NCI-H1092 treated with DMSO at 0.1 percent for 48 hours (cell line): Measurements from ENCODE around the gene LAMA5.

Source experiments
- DNase-seq: peaks from one replicate; lab custom pipeline; 2025; lab: John Stamatoyannopoulos, UW

The LAMA5 gene

GRCh38 chr20:62357187-62357667 is 9.9 kb downstream of the LAMA5 start:
- no peak for DNase-seq

DNA sequence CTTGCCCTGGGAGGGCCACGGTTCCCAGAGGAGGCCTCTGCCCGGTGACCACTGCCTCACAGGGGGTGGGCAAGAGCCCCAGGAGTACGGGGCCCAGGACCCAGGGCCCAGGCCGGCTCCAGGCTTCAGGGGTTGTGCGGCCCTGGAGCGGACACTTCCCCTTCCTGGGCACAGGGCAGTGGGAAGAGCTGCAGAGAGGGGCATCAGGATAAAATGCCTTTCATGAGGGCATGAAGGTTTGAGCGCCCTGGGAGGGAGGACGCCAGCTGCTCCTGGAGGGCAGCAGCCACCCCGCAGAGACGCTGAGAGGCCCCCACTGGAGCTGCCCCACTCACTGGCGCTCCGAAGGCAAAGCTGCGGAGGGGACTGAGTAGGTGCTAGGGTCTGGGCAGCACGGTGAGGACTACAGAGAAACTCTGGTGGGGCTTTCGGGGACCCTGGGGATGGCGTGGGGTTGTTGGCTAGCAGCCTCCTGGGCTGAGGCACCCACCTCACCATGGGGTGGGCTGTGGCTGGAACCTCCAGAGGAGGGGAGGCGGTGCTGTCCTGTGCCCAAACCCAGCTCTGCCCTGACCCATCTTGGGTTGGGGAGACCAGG is 10.4 kb downstream of the LAMA5 start:
- DNase-seq: no peak

DNA sequence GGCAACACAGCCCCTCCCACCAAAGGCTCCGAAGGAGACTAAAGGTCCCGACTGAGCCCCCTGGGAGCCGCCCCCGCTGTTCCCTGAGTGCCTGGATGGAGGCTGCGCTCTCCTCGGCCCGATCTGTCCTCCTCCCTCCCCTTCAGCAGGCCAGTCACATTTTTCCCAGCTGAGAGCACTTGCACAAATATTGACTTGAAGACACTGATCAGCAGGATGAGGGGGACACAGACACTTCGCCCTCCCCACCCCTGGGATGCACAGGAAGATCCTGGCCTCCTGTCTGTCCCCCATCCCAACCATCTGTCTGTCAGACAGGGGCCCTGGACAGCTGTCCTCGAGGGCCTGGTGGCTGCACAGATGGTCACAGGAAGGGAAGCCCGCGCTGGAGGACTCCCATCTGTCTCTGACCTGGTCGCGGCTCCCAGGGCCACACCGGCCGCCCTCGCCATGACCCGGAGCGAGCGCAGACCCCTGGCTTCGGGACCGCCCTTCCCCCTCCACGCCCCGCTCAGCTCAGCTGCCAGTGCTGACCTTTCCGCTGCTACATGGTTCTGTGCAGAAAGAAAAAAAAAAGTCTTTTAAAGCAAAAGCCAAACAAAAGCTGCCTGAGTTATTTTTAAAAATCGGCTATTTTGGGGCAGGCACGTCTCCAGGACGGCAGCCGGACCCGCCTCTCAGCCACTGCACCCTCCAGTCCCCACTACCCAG is 11.1 kb downstream of the LAMA5 start:
- no peak for DNase-seq

DNA sequence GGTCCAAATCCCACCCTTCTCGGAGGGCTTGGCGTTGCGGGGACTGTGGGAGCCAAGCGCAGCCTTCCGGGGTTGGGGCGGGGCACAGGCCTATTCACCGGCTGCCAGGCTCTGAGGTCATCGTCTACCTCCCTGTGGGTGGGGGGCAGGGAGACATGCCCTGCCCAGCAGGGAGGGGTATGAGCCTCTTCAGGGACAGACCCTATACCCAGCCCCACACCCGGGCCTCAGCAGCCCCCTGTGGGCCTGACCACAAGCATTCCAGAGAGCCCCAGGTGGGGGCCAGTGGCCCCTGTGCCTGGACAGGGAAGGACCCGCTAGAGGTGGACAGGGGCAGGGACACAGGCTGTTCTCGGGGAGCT is 11.6 kb downstream of the LAMA5 start:
- DNase-seq: no peak

DNA sequence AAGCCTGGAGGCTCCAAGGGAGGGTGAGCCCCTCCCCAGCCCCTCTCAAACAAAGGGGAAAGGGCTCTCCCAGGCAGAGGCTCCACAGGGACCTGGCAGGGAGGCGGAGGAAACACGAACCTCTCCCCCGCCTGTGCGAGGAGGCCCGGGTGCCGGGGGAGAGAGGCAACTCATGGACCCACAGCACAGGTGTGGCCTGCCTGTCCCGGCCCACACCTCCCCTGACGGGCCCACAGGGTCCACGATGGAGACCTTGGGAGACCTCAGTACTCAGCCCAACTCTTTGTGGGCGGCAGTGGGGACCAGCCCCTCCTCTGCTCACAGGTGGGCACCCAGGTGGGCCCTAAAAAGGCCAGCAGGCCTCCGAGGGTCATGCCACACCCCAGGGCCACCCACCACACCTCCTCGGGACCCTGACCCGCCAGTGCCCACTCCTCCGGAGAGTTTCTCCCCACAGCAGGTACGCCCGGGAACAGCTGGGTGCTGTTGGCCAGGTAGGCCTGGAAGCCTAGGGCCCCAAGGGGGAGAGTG is 12.2 kb downstream of the LAMA5 start:
- DNase-seq: no peak

- no peak for DNase-seq
Observed at GRCh38 chr20:62354031-62354808, 12.9 kb downstream of the LAMA5 start.

- DNase-seq: no peak
Observed at GRCh38 chr20:62353289-62354030, 13.7 kb downstream of the LAMA5 start.

DNA sequence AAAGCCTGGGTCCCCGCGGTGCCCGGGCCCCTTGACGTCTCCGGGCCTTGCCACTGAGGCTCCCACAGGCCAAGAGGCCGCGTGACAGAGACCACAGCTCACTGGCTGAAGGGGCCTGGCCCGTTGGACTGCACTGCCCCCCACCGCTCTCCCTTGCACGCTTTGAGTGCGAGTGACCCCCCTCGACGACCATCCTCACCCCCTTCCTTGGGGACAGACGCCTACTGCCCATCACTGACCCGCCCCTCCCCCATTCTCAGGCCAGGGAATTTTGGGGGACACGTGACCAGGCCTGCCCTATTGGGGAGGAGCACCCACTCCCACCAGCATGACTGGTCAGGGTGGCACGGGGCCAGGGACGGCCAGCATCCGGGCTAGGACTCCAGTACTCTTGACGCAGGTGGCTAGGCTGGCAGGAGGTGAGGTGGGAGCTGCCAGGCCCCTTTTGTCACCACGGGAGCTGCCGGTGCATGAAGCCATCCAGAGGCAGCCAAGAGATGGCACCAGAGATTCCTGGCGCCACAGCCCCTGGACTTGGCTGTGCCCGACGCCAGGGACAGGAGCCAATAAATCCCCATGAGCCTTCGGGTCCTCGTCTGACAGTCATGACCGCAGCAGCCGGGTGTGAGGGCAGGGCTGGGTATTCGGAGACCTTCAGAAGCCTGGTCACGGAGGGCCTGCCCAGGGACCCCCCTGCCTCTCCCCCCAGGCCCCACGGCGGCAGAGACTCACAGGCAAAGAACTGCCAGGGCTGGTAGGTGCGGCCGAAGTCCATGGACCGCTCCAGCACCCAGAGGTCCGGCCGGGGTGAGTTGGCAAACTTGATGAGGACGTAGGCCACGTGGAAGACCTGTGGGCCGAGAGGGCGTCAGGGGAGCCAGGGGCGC is 14.5 kb downstream of the LAMA5 start:
- peak; percentile 80 for DNase-seq

GRCh38 chr20:62351469-62352401 is 15.4 kb downstream of the LAMA5 start:
- no peak for DNase-seq

GRCh38 chr20:62350629-62351422 is 16.3 kb downstream of the LAMA5 start:
- no peak for DNase-seq

DNA sequence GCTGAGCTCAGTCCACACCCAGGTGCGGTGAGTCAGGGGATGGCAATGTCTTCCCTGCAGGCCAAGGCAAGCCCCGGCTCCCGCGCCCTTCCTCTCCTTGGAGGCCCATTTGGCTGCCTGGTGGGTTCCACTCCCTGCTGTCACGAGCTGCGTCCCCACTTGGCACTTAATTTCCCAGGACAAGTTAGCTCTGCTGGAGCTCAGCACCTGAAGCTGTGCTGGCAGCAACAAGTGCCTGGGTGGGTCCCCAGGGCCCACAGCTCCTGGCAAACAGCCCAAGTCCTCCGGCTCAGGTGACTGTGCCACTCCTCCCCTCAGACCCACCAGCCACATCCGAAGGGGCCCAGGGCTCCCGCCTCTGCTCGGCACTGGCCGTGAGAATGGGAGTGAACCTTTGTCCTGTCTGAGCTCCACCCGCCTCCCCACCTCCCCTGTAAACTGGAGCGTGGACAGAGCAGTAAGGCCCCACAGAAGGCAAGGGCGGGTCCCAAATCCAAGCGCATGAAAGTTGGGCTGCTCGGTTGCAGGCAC is 16.9 kb downstream of the LAMA5 start:
- DNase-seq: peak; percentile 25

GRCh38 chr20:62349556-62350097 is 17.5 kb downstream of the LAMA5 start:
- no peak for DNase-seq

GRCh38 chr20:62348604-62349003 is 18.5 kb downstream of the LAMA5 start:
- no peak for DNase-seq

DNA sequence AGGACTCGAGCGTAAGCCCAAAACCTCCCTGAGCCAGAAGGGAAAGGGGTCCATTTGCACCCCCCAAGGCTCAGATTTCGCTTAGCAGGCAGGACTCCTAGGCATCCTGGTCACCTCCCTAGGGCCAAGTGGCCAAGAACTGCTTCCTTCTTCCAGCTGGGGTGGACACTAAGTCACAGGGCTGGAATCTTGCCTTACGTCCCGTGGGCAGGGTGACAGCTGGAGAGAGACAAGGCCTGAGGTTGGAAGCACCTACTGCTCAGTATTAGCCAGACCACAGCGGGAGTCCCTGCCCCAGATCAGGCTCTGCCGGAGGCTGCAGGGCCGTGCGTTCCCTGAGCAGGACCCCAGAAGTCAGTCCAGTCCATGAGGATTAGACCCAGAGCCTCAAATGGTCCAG is 19.7 kb downstream of the LAMA5 start:
- DNase-seq: no peak

DNA sequence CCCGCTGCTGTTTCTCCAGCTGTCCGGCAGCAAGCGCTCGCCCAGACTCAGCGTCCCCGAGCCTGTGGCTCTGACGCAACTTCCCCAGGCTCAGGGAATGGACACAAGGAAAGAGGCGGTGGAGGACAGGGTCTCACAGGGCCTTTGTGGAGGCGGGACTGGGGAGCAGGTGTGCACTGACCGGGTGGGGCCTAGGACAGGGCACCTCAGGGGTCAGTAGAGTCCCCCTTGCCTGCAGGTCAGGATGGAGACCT is 20.0 kb downstream of the LAMA5 start:
- no peak for DNase-seq

DNA sequence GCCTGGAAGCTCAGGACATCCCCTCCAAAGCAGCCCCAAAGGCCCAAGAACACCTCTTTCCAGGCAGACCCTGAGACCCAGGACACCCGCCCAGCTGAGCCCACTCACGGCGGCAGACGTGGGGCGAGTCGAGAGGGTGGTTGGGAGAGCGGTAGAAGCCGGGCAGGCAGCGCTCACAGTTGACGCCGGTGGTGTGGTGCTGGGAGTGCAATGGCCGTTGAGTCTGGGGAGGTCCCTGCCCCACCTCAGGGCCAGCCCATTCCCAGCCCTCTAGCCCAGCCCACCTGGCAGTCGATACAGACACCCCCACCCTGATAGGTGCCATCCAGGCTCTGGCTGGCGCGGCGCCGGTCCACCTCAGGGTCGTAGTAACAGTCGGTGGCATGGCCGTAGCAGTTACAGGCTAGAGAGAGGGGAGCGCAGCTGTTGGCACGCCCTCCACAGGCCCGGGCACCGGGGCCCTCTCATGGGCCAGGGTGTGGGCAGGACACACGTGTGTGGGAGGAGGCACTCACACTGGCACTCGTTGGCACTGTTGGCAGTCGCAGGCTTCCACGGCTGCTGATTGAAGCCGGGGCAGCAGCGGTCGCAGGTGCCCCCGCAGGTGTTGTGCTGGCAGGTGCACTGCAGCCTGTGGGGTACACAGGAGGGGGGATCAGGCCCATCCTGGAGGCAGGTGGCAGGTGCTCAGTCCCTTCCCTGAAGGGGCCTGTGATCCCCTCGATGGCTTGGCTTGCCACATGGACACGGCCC is 20.5 kb downstream of the LAMA5 start:
- DNase-seq: no peak

DNA sequence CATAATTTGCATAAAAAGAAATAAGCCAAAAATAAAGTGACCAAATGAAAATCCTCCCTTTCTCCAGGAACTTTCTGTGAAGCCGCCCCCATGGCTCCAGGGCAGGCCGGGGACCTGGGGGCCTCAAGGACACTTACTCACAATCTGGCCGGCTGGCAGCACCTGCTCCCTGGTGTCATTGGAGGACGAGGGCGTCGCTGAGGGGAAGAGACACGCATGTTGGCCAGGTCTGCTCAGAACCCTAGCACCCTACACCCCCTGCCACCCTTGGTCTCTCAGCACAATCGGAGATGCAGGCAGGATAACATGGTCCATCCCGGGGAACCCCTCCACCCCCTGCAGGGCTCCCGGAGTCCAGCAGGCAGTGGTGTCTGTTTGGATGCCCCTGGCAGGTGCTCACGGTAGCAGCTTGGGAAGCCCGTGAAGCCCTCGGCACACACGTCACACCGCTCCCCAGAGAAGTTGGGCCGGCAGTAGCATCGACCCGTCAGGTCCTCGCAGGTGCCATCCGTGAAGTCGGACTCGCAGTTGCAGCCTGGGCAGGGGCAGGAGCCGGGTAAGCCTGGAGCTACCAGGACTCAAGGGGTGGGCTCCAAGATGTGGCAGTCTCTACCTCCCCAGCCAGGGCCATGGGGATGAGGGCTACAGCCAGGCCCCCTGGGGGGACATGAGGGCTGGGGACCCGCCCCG is 21.3 kb downstream of the LAMA5 start:
- DNase-seq: no peak

DNA sequence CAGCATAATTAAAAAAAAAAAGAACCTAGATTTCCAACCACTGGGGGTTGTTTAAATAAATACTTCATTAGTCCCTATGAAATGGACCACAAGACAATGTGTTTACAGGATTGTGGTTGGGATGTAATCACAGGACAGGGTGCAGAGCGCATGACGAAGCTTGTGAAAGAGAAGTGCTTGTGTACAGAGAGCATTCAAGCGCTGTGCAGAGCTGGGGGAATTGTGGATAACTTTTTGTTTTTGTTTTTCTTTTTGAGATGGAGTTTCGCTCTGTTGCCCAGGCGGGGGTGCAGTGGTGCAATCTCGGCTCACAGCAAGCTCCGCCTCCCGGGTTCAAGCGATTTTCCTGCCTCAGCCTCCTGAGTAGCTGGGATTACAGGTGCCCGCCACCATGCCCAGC is 22.3 kb downstream of the LAMA5 start:
- DNase-seq: no peak
